Natural killer cell treated with Interleukin-12 subunit alpha and Interleukin-12 subunit beta and Interleukin-15 and Interleukin-18, amount 100 ng/mL, for 72 hours (primary cell): Measurements from ENCODE around the gene IL2RG. TPM values are rescaled to one million over a fixed set of nuclear protein-coding genes. Genes with fewer than 3 reads are reported as not detected.

Experiments
- ATAC-seq, 2 donors: fragments of 150-1000 bp; cut with Tn5 transposase in 1 of 2; sonication (Bioruptor Pico), chemical (Tn5 transposase) in 1 of 2; 2 replicates each; pipeline ENCODE4 v1.10.0; 2021
- DNase-seq: peaks from one replicate; pipeline ENCODE4 v3.0.0; 2022; ENCODE audit warnings: low spot score
- H3K27ac Mint-ChIP-seq, 2 donors: 1 replicate in 1 of 2; 2 replicates in 1 of 2; pipeline ENCODE4 v1.8.0; 2022; ENCODE audit warnings: mixed read lengths in 2 of 2, mild to moderate bottlenecking in 1 of 2, moderate library complexity in 1 of 2
- H3K27me3 Mint-ChIP-seq, 2 donors: 1 replicate in 1 of 2; 2 replicates in 1 of 2; pipeline ENCODE4 v1.8.0; 2022; ENCODE audit warnings: mixed read lengths in 2 of 2
- H3K36me3 Mint-ChIP-seq: one replicate; pipeline ENCODE4 v1.8.0; 2022; ENCODE audit warnings: mixed read lengths
- H3K4me1 Mint-ChIP-seq, 2 donors: 1 replicate in 1 of 2; 2 replicates in 1 of 2; pipeline ENCODE4 v1.8.0; 2022; ENCODE audit warnings: low read depth in 2 of 2, mixed read lengths in 2 of 2, mild to moderate bottlenecking in 1 of 2
- H3K4me3 Mint-ChIP-seq: one replicate; pipeline ENCODE4 v1.8.0; 2022; ENCODE audit warnings: mixed read lengths
- H3K9me3 Mint-ChIP-seq: 2 replicates; pipeline ENCODE4 v1.8.0; 2022; ENCODE audit warnings: mixed read lengths
- total RNA-seq, 2 donors: library from RNA; stranded (reverse); gene quantifications; one replicate each; pipeline ENCODE4 v1.2.3, GENCODE V29; 2022

Gene IL2RG
- total RNA-seq, 2 donors from 2014 or later = 241 to 512 TPM

DNA sequence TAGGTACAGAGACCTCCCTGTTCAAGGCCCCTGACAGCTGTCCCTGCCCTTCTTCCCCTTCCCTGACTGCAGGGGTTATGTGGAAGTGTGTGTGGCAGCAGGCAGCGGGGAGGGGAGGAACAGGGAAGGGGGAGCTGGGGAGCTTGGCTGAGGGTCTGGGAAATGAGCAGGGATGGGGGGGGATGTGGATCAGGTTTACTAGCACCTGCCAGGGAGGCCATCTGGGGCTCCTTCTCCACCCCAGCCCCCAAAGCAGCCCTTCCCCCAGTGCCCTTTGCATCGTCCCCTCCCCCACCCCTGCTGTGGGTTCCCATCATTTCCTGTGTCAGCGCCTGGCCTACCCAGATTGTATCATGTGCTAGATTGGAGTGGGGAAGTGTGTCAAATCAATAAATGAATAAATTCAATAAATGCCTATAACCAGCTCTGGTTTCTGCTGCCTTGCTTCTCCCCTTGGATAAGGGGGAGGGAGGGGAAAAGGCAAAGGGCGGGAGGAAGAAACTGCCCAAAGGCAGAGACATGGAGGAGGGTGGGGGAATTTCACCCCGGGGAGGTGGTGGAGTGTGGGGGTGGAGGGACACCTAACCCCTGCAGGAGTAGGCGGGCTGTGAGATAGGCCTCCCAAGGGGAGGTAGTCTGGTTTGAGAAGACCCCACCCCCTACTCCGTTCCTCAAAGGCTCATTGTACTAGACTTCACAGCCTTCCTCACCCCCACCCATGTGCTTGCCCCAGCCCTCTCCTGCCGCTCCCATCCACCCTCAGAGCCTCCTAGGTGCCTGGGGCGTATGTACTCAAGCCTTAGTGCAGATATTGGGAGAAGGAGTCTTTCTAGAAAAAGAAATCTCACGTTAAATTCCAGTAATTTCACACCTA lies 8.0 kb downstream of the IL2RG start:
- DNase-seq (peak; percentile 69), ATAC-seq (peak; percentile 72 to 77)
- peaks cover 0 to 10% of the 10 kb centered on the region in 2 donors for H3K27me3 Mint-ChIP-seq
- H3K4me1 Mint-ChIP-seq = peaks cover 53 to 69% of the 10 kb centered on the region in 2 donors
- peaks cover 11% of the 10 kb centered on the region for H3K36me3 Mint-ChIP-seq
- peak overlapping the region; percentile 90 for H3K4me3 Mint-ChIP-seq
- H3K27ac Mint-ChIP-seq = peak overlapping the region; percentile 87 to 91
- H3K9me3 Mint-ChIP-seq = no peaks in the 10 kb centered on the region

DNA sequence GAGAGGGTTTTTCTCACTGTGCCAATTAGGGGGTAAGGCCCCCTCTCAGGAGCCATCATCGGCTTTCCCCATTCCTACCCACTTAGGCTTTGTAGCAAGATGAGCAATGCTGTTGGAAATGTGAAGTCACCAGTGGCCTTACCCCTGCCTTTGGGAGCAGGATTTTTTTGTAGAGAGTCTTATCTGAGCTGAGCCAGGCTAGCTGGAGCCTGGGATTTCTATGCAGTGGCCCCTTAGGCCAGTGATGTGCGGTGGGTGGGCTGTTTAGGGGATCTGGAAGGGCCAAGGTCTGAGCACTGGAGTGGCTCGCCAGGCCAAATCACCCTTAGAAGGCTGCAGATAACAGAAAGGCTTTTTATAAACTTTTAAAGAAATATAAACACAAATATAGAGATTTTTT lies 9.1 kb downstream of the IL2RG start:
- no peak overlapping the region for H3K4me3 Mint-ChIP-seq
- H3K9me3 Mint-ChIP-seq = no peaks in the 10 kb centered on the region
- peaks cover 43 to 65% of the 10 kb centered on the region in 2 donors for H3K4me1 Mint-ChIP-seq
- ATAC-seq (no peak), DNase-seq (no peak)
- H3K36me3 Mint-ChIP-seq = peaks cover 6% of the 10 kb centered on the region
- peaks cover 0 to 10% of the 10 kb centered on the region in 2 donors for H3K27me3 Mint-ChIP-seq
- peak overlapping the region; percentile 87 to 91 for H3K27ac Mint-ChIP-seq

DNA sequence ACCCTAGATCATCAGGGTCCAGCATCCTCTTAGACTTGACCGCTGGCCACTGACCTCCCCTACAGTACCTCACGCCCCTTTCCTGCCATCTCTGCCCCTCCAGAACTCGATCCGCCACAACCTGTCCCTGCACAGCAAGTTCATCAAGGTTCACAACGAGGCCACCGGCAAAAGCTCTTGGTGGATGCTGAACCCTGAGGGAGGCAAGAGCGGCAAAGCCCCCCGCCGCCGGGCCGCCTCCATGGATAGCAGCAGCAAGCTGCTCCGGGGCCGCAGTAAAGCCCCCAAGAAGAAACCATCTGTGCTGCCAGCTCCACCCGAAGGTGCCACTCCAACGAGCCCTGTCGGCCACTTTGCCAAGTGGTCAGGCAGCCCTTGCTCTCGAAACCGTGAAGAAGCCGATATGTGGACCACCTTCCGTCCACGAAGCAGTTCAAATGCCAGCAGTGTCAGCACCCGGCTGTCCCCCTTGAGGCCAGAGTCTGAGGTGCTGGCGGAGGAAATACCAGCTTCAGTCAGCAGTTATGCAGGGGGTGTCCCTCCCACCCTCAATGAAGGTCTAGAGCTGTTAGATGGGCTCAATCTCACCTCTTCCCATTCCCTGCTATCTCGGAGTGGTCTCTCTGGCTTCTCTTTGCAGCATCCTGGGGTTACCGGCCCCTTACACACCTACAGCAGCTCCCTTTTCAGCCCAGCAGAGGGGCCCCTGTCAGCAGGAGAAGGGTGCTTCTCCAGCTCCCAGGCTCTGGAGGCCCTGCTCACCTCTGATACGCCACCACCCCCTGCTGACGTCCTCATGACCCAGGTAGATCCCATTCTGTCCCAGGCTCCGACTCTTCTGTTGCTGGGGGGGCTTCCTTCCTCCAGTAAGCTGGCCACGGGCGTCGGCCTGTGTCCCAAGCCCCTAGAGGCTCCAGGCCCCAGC lies 10.5 kb downstream of the IL2RG start:
- Mint-ChIP-seq H3K4me3 (no peak overlapping the region), H3K27me3 (peaks cover 0 to 10% of the 10 kb centered on the region in 2 donors), H3K4me1 (peaks cover 31 to 58% of the 10 kb centered on the region in 2 donors), H3K36me3 (no peaks in the 10 kb centered on the region), H3K9me3 (no peaks in the 10 kb centered on the region), H3K27ac (peak overlapping the region; percentile 33 to 45)
- DNase-seq (no peak), ATAC-seq (no peak)

DNA sequence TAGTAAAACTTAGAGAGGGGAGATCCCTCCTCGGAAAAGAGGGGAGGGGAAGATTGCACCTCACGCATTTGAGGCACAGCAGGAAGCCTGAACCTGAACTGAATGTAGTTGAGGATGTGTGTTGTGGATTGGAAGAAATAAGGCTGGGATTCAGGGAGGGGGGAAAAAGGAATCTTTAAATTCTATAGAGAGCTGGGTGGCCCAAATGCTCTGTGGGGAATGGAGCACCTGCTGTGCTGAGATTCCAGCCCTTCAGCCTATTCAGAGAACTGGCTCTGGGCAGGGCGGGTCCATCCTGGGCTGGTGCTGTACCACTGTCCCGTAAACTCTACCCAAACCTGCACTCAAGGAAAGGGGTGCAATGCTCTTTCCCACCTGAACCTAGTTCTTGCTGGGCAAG lies 11.6 kb downstream of the IL2RG start:
- Mint-ChIP-seq H3K27me3 (peaks cover 0 to 13% of the 10 kb centered on the region in 2 donors), H3K4me1 (peaks cover 34 to 56% of the 10 kb centered on the region in 2 donors), H3K36me3 (no peaks in the 10 kb centered on the region), H3K4me3 (no peak overlapping the region), H3K9me3 (no peaks in the 10 kb centered on the region), H3K27ac (peak overlapping the region; percentile 30 to 69)
- DNase-seq (no peak), ATAC-seq (no peak)

DNA sequence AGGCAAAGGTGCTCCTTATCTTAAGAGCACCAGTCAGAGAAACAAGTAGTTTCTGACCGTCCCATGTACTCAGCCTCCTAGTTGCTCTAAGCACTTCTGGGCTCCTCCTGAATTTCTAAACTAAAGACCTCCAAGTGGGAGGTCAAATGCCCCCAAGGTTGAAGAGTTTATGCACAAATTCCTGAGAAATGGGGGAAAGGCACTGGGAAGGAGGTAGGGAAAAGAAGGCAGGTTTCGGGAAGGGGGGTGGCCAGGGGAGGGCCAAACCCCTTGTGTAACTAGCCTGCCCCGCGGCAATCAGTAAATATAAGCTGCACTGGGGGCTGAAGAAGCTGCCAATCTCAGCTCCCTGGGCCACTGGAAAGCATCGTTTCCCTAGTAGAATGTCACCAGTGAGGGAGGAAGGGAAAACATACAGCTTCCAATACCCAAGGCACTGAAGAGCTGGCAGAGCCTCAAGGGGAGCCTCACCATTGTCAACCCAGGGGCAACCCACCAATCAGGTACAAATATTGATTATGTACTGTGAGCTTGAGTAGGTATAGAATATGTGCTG lies 12.3 kb downstream of the IL2RG start:
- DNase-seq = no peak
- ATAC-seq = no peak
- Mint-ChIP-seq H3K36me3 (no peaks in the 10 kb centered on the region), H3K27ac (peak overlapping the region; percentile 30 to 69), H3K4me1 (peaks cover 28 to 49% of the 10 kb centered on the region in 2 donors), H3K4me3 (no peak overlapping the region), H3K9me3 (no peaks in the 10 kb centered on the region), H3K27me3 (peaks cover 0 to 14% of the 10 kb centered on the region in 2 donors)

DNA sequence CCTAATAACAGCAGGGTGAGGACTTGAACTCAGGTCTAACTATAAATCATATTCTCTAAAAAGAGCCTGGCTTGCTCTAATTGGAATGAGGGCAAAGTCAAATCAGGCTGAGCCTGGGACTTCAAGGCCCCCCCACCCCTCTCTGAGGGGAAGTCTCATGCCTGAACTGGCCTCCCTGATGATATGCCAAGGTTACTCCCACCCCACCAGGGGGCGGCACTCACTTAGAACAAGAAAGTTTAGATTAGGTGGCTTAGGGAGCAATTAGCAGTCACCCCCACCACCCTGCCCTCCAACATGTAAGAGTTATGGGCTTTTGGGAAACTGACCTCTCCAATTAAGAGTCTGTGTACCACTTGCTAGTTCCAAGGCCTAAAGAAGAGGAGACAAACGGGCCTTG lies 13.1 kb downstream of the IL2RG start:
- Mint-ChIP-seq H3K4me1 (peaks cover 24 to 42% of the 10 kb centered on the region in 2 donors), H3K27ac (peak overlapping the region in 1 of 2 donors; percentile 30), H3K9me3 (no peaks in the 10 kb centered on the region), H3K36me3 (no peaks in the 10 kb centered on the region), H3K27me3 (peaks cover 0 to 19% of the 10 kb centered on the region in 2 donors), H3K4me3 (peak overlapping the region; percentile 56)
- ATAC-seq = peak; percentile 45 to 52
- DNase-seq = peak; percentile 78

DNA sequence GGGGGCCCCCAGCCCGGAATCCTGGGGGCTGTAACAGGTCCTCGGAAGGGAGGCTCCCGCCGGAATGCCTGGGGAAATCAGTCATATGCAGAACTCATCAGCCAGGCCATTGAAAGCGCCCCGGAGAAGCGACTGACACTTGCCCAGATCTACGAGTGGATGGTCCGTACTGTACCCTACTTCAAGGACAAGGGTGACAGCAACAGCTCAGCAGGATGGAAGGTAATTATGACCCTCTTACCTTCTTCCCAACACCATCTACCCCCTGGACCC lies 14.7 kb downstream of the IL2RG start:
- Mint-ChIP-seq H3K9me3 (no peaks in the 10 kb centered on the region), H3K4me3 (peak overlapping the region; percentile 99), H3K4me1 (peaks cover 19 to 32% of the 10 kb centered on the region in 2 donors), H3K27me3 (peaks cover 0 to 19% of the 10 kb centered on the region in 2 donors), H3K36me3 (no peaks in the 10 kb centered on the region), H3K27ac (peak overlapping the region in 1 of 2 donors; percentile 88)
- ATAC-seq (no peak), DNase-seq (no peak)

DNA sequence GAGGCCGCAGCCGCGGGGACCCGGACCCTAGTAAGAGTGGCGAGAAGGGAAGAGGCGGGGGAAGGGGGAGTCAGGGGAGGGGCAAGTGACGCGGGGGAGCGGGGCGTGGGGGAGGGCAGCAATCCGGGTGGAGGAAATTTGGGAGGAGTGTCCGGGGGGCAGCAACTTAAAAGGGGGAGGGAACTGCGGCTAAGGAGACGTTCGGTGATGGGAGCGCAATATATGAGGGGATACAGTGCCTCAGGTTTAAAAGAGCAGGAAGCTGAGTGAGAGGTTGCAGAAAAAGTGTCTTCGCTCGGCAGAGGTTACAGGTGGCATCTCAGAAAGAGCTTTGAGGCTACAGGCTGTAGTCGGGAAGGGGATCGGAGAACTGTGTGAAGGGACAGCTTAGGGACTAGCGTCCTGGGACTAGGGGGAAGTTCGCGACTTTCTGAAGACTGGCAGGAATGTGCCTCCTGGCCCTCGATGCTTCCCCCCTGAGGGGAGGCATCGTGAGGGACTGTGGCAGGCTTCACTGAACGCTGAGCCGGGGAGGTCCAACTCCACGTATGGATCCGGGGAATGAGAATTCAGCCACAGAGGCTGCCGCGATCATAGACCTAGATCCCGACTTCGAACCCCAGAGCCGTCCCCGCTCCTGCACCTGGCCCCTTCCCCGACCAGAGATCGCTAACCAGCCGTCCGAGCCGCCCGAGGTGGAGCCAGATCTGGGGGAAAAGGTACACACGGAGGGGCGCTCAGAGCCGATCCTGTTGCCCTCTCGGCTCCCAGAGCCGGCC lies 15.2 kb downstream of the IL2RG start:
- ATAC-seq (peak; percentile 71 to 77), DNase-seq (peak; percentile 67)
- Mint-ChIP-seq H3K36me3 (no peaks in the 10 kb centered on the region), H3K9me3 (no peaks in the 10 kb centered on the region), H3K27ac (peak overlapping the region; percentile 77 to 88), H3K4me3 (peak overlapping the region; percentile 99), H3K27me3 (peaks cover 0 to 19% of the 10 kb centered on the region in 2 donors), H3K4me1 (peaks cover 19 to 27% of the 10 kb centered on the region in 2 donors)

DNA sequence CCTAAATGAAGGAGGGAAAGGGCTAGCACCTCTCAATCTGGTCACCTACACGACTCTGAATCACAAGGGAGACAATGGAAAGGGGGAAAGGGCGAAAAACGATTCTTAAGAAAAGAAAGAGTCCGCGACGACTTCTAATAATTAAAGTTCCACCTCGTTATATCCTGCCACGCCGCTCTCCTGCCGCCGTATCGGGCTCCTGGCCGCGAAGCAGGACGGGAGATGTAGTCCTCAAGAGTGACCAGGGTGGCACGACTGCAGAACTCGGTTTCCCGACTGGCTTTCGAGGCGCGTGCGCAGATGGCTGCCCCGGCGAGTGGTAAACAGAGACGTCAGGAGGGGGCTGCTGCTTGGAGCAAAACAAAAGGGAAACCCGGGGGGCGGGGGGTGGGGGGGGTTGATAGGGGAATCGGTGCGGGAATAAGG lies 15.8 kb downstream of the IL2RG start, which contains the start of gene FOXO4:
TSS of gene FOXO4 (plus strand) at position 297 of the 426 bp plus-strand sequence. CDS start 678 bp downstream, outside the sequence.
- no peaks in the 10 kb centered on the region for H3K36me3 Mint-ChIP-seq
- peaks cover 0 to 18% of the 10 kb centered on the region in 2 donors for H3K27me3 Mint-ChIP-seq
- peak within 1 kb of the TSS; percentile 77 to 88 for H3K27ac Mint-ChIP-seq
- peak within 1 kb of the TSS; percentile 99 for H3K4me3 Mint-ChIP-seq
- H3K4me1 Mint-ChIP-seq = peaks cover 17 to 22% of the 10 kb centered on the region in 2 donors
- H3K9me3 Mint-ChIP-seq = no peaks in the 10 kb centered on the region
- ATAC-seq (peak; percentile 92 to 96), DNase-seq (peak; percentile 91)

DNA sequence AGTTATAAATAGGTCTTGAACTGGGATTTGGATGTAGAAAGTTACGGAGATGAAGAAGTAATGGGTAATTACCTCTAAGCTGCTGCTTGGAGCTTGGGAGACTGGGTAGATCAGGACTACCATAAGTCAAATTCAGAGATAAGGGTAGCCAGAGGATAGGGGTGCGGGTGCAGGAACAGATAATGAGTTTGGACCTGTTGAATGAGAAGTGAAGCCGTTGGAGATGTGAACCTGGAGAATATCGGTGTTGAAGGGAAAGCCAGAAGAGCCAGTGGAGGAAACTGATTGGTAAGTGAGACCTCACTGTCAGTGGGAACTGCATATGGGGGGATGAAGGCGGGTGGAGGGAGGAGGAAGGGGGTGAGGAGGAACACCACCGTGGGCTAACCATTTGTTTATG lies 16.3 kb downstream of the IL2RG start:
- peaks cover 15 to 20% of the 10 kb centered on the region in 2 donors for H3K4me1 Mint-ChIP-seq
- peak overlapping the region; percentile 99 for H3K4me3 Mint-ChIP-seq
- DNase-seq (no peak), ATAC-seq (no peak)
- peaks cover 0 to 16% of the 10 kb centered on the region in 2 donors for H3K27me3 Mint-ChIP-seq
- peak overlapping the region; percentile 77 to 88 for H3K27ac Mint-ChIP-seq
- H3K36me3 Mint-ChIP-seq = no peaks in the 10 kb centered on the region
- no peaks in the 10 kb centered on the region for H3K9me3 Mint-ChIP-seq

DNA sequence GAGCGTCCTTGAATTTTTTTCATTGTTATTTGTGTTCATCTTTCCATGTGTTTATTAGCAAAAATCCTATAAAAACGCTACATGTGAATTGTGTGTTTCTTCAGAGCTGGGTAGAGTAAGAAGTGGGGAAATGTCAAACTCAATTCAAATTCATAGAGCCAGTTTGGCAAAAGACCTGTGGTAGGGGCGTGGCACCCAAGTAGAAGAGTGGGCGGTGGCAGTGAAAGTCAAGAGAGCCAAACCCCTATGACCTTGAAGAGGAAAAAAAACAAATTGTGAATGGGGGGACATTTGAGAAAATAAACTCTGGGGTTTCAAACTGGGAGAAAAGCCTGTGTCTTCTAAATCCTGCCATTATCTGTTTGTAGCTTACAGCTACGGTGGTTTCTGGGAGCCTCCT lies 20.1 kb downstream of the IL2RG start:
- H3K36me3 Mint-ChIP-seq = no peaks in the 10 kb centered on the region
- H3K9me3 Mint-ChIP-seq = no peaks in the 10 kb centered on the region
- DNase-seq (no peak), ATAC-seq (no peak)
- no peak overlapping the region for H3K27ac Mint-ChIP-seq
- no peak overlapping the region for H3K4me3 Mint-ChIP-seq
- H3K27me3 Mint-ChIP-seq = peaks cover 0 to 12% of the 10 kb centered on the region in 2 donors
- H3K4me1 Mint-ChIP-seq = peaks cover 8 to 10% of the 10 kb centered on the region in 2 donors

DNA sequence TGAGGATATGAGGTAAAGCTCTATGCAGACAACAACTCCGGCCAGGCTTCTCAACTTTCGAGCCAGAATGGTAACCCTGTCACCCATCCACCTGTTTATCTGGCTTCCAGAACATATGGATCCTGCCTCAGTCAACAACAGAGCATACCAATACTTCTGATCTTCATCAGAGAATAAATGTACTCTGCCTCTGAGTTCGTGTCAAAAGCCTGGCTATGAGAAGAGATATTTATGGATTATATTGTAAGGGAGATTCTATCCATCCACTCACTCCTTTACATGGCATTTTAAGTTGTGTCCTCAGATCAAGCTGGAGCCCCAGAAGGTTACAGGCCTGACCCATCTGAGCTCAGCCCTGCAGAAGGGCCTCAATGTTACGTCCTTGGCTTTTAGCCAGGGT lies 25.5 kb downstream of the IL2RG start:
- no peaks in the 10 kb centered on the region for H3K9me3 Mint-ChIP-seq

DNA sequence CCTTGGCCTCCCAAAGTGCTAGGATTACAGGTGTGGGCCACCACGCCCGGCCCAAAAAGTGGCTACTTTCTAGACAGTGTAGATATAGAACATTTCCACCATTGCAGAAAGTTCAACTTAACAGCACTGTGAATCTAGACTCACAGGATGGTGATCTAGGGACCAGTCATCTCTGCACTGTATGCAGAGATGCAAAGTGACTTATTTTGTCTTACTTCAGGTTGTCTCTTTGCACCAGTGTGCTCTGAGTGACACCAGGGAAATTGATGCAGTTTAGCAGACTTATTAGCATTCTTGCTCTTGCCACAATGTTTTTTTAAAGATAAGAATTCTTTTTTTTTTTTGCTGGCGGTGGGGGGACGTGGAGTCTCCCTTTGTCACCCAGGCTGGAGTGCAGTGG lies 28.6 kb downstream of the IL2RG start:
- DNase-seq = no peak
- no peak for ATAC-seq
- no peak overlapping the region for H3K27ac Mint-ChIP-seq
- H3K9me3 Mint-ChIP-seq = no peaks in the 10 kb centered on the region
- H3K27me3 Mint-ChIP-seq = peaks cover 0 to 4% of the 10 kb centered on the region in 2 donors
- H3K4me1 Mint-ChIP-seq = no peaks in the 10 kb centered on the region
- H3K36me3 Mint-ChIP-seq = no peaks in the 10 kb centered on the region
- H3K4me3 Mint-ChIP-seq = no peak overlapping the region

More for the DNA sequence above, 25.5 kb downstream of the IL2RG start:
- no peak overlapping the region for H3K27ac Mint-ChIP-seq
- DNase-seq (no peak), ATAC-seq (no peak)
- peaks cover 0 to 2% of the 10 kb centered on the region in 2 donors for H3K27me3 Mint-ChIP-seq
- H3K4me3 Mint-ChIP-seq = no peak overlapping the region
- no peaks in the 10 kb centered on the region for H3K36me3 Mint-ChIP-seq
- no peaks in the 10 kb centered on the region for H3K4me1 Mint-ChIP-seq
